ENCODE results near the gene SNED1.

The SNED1 gene

DNA sequence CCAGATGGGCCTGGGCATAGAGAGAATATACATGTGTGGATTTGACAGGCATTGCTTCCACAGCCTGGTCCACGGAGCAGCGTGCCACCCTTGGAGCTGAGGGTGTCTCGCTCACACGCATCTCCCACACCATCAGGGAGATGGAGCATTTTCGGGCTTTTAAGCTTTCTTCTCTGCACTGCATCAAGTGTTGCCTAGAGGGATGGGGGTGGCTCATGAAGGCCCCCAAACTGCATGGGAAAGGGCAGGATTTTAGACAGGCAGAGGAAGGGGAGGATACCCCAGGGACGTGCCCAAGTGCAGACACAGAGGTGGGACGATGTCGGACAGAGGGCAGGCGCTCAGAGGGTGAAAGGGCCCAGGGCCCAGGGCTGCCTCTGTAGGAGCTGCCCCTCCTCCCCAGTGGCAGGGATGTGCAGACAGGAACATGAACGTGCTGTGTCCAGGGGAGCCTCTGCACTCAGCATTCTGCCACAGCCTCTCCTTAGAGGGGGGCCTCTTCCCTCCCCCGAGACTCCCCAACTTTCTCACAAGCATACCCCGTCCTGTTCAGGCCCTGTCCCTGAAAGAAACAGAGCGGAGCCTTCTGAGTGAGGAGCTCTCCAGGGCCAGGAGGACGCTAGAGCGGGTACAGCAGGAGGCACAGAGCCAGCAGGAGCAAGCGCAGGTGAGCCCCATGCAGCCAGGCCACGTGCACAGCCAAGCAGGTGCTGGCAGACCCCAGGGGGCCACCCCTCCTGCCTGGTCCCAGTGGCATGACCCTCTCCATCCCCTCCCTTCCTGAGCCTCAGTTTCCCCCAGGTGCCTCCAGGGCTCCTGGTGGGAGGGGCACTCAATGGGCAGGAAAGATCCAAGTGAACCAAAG is 42.9 kb upstream of the SNED1 start (continued):
- TF ChIP-seq ZBTB48 (tag by site-specific recombination; IDR thresholded peaks at IDR 0.05) (no peak), ZNF792 (tag by site-specific recombination; IDR thresholded peaks at IDR 0.05) (no peak), ZNF221 (tag by site-specific recombination; IDR thresholded peaks at IDR 0.05; ENCODE audit: borderline replicate concordance) (no peak), ZNF677 (tag by site-specific recombination; IDR thresholded peaks at IDR 0.05) (no peak), YY1 (tag by site-specific recombination; IDR thresholded peaks at IDR 0.05) (no peak)
- TF ChIP-seq, protein P1, sequence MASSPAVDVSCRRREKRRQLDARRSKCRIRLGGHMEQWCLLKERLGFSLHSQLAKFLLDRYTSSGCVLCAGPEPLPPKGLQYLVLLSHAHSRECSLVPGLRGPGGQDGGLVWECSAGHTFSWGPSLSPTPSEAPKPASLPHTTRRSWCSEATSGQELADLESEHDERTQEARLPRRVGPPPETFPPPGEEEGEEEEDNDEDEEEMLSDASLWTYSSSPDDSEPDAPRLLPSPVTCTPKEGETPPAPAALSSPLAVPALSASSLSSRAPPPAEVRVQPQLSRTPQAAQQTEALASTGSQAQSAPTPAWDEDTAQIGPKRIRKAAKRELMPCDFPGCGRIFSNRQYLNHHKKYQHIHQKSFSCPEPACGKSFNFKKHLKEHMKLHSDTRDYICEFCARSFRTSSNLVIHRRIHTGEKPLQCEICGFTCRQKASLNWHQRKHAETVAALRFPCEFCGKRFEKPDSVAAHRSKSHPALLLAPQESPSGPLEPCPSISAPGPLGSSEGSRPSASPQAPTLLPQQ (tag by site-specific recombination; IDR thresholded peaks at IDR 0.05) = no peak

DNA sequence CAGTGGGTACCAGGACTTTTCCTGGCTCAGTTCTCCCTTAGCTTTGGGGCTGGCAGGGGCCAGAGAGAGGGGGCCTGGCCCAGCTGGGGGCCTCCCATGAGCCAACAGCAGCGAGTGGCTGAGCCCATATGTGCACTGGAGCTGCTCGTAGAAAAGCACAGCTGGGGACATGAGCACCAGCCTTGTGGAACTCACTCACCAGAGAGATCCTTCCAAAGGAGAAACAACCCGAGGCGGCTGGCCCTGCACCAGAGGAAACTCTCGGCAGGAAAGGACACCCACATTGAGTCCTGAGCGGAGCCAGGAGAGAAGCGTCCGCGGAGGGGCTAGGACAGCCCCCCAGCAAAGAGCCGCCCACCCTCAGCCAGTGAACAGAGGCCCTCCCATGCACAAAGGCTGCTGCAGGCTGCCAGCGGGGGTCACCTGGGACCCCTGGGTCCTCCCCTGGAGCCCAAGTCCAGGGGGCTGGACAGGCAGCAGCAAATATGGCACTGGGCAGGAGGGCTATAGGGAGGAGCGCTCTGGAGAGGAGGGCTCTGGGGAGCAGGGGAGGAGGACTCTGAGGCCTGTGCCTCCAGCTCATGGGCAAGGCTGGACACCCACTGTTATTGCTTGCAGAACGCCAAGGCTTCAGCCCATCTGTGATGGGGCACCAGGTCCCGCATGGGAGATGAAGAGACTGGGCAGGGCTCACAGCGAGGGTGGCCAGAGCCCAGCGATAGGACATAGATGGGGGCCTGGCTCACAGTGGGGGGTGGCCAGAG is 42.1 kb upstream of the SNED1 start:
- POLR2A ChIA-PET = no interaction called here
- CTCF ChIA-PET = no interaction called here
- Histone ChIP-seq H3K27ac (ENCODE audit: extremely low read depth, low read depth, low read length) (no peak overlapping the region), H3K36me3 (ENCODE audit: control insufficient read depth in 2 of 2, insufficient read depth in 1 of 2, low read length in 2 of 2) (no peaks in the 10 kb centered on the region), H3K4me3 (ENCODE audit: low read depth, low read length) (no peak overlapping the region), H3K4me1 (ENCODE audit: control insufficient read depth, insufficient read depth, low read length) (no peaks in the 10 kb centered on the region), H3K9me3 (ENCODE audit: control insufficient read depth, insufficient read depth, low read depth, low read length) (no peaks in the 10 kb centered on the region)
- TF ChIP-seq KLF7 (tag by site-specific recombination; IDR thresholded peaks at IDR 0.05; ENCODE audit: borderline replicate concordance) (no peak), ZNF211 (tag by site-specific recombination; IDR thresholded peaks at IDR 0.05; ENCODE audit: low read depth) (no peak), REPIN1 (tag by site-specific recombination; IDR thresholded peaks at IDR 0.05; ENCODE audit: low read depth) (no peak), ZNF292 (tag by site-specific recombination; IDR thresholded peaks at IDR 0.05; ENCODE audit: borderline replicate concordance, low read depth) (no peak), ZIC2 (tag by site-specific recombination; IDR thresholded peaks at IDR 0.05) (peak; percentile 63), GLIS2 (tag by site-specific recombination; IDR thresholded peaks at IDR 0.05) (0 out of 2 replicates have a peak, but pooled peaks have one; percentile 21), IKZF3 (tag by site-specific recombination; IDR thresholded peaks at IDR 0.05) (no peak), GLIS1 (tag by site-specific recombination; IDR thresholded peaks at IDR 0.05) (peak; percentile 76)

DNA sequence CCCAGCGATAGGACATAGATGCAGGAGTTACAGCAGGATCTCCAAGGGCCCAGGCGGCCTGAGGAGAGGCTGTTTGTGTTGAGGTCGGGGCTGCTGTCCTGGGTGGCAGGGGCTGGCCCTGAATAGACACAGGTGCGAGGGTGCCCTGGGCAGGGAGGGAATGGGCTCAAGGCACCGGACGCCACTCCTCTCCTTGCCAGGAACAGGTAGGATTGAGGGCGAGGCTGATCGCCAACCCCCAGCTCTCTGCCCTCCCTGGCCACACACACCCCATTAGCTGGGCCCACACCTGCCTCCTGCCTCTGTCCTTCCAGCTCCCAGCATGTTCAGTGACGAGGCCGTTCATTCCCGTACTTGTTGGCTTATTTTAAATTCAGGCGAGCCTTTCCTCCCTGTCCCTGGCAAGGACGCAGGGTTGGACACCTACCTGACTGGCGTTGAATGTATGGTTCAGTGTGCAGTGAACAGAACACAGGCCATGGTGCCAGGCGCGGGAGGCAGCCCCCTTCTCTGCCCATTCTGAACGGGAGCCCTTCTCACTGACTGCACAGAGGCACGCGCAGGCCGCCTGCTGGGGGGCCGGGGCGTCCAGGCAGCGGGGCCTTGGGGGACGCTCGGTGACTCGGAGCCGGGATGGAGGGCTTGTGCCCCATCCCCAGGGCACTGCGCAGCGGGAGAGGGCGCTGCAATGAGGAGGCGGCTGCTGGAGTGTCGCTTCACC is 41.3 kb upstream of the SNED1 start:
- Histone ChIP-seq H3K27ac (ENCODE audit: extremely low read depth, low read depth, low read length) (no peak overlapping the region), H3K9me3 (ENCODE audit: control insufficient read depth, insufficient read depth, low read depth, low read length) (no peaks in the 10 kb centered on the region), H3K36me3 (ENCODE audit: control insufficient read depth in 2 of 2, insufficient read depth in 1 of 2, low read length in 2 of 2) (no peaks in the 10 kb centered on the region), H3K4me3 (ENCODE audit: low read depth, low read length) (no peak overlapping the region), H3K4me1 (ENCODE audit: control insufficient read depth, insufficient read depth, low read length) (peaks cover 4% of the 10 kb centered on the region; the same call in 1 of the 2 replicates)
- TF ChIP-seq ZNF621 (tag by site-specific recombination; IDR thresholded peaks at IDR 0.05) = no peak
- TF ChIP-seq ZNF10 (tag by site-specific recombination; IDR thresholded peaks at IDR 0.05) = no peak
- TF ChIP-seq, protein P2, sequence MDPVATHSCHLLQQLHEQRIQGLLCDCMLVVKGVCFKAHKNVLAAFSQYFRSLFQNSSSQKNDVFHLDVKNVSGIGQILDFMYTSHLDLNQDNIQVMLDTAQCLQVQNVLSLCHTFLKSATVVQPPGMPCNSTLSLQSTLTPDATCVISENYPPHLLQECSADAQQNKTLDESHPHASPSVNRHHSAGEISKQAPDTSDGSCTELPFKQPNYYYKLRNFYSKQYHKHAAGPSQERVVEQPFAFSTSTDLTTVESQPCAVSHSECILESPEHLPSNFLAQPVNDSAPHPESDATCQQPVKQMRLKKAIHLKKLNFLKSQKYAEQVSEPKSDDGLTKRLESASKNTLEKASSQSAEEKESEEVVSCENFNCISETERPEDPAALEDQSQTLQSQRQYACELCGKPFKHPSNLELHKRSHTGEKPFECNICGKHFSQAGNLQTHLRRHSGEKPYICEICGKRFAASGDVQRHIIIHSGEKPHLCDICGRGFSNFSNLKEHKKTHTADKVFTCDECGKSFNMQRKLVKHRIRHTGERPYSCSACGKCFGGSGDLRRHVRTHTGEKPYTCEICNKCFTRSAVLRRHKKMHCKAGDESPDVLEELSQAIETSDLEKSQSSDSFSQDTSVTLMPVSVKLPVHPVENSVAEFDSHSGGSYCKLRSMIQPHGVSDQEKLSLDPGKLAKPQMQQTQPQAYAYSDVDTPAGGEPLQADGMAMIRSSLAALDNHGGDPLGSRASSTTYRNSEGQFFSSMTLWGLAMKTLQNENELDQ (tag by site-specific recombination; IDR thresholded peaks at IDR 0.05; ENCODE audit: low read depth) = no peak
- ChIA-PET CTCF (no interaction called here), POLR2A (no interaction called here)
